DMS153 treated with DMSO at 0.1 percent for 48 hours (cell line): ENCODE measurements around the gene POTEH.
"Not testable (repeated sequence)": the region's sequence is repeated elsewhere in the genome, so short reads cannot be mapped to it uniquely, and the experiment has no call there.

ENCODE experiments used
- DNase-seq: peaks from one replicate; lab custom pipeline; 2025; ENCODE audit not compliant: unreplicated experiment; lab: John Stamatoyannopoulos, UW

The POTEH gene

DNA sequence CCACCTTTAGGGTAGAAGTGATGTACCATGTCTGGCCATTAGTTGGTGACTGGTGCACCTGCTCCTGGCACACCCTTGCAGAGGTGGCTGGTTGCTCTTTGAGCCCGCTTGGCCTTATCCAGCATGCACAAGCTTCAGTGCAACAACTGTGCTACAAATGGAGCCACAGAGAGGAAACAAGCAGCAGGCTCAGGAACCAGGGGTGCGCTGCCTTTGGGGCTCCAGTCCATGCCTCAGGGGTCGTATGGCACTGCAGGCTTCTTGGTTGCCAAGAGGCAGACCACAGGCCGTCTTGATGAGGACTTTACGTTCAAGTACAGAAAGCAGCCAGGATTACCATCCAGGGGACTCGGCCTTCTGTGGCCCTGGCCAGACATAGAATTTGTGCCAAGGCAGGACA is 44.6 kb downstream of the POTEH start:
- not testable (repeated sequence) for DNase-seq

DNA sequence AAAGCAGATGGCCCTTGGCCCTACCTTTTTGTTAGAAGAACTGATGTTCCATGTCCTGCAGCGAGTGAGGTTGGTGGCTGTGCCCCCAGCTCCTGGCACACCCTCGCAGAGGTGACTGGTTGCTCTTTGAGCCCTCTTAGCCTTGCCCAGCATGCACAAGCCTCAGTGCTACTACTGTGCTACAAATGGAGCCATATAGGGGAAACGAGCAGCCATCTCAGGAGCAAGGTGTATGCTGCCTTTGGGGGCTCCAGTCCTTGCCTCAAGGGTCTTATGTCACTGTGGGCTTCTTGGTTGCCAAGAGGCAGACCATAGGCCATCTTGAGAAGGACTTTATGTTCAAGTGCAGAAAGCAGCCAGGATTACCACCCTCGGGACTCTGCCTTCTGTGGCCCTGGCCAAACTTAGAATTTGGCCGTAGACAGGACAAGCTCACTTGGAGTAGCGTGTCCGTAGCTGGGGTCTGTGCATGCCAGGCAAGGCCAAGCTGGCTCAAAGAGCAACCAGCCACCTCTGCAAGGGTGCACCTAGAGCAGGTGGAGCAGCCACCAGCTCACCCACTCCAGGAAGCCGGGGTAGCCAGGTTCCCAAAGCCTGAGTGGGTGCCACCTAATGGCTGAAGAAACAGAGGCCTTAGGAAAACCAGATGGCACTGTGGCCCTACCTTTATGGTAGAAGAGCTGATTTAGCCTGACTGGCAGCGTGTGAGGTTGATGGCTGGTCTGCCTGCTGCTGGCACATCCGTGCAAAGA is 48.5 kb downstream of the POTEH start:
- not testable (repeated sequence) for DNase-seq

DNA sequence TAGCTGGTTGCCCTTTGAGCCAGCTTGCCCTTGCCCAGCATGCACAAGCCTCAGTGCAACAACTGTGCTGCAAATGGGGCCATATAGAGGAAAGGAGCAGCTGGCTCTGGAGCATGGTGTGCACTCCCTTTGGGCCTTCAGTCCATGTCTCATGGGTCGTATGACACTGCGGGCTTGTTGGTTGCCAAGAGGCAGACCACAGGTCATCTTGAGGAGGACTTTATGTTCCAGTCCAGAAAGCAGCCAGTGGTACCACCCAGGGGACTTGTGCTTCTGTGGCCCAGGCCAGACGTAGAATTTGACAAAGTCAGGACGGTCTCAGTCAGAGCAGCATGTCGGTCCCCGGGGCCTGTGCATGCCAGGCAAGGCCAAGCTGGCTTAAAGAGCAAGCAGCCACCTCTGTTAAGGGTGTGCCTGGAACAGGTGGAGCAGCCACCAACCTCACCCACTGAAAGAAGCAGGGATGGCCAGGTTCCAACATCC is 49.1 kb downstream of the POTEH start:
- DNase-seq, result not testable (repeated sequence)

GRCh38 chr22:15747636-15748323 is 58.0 kb downstream of the POTEH start:
- DNase-seq, result not testable (repeated sequence)

DNA sequence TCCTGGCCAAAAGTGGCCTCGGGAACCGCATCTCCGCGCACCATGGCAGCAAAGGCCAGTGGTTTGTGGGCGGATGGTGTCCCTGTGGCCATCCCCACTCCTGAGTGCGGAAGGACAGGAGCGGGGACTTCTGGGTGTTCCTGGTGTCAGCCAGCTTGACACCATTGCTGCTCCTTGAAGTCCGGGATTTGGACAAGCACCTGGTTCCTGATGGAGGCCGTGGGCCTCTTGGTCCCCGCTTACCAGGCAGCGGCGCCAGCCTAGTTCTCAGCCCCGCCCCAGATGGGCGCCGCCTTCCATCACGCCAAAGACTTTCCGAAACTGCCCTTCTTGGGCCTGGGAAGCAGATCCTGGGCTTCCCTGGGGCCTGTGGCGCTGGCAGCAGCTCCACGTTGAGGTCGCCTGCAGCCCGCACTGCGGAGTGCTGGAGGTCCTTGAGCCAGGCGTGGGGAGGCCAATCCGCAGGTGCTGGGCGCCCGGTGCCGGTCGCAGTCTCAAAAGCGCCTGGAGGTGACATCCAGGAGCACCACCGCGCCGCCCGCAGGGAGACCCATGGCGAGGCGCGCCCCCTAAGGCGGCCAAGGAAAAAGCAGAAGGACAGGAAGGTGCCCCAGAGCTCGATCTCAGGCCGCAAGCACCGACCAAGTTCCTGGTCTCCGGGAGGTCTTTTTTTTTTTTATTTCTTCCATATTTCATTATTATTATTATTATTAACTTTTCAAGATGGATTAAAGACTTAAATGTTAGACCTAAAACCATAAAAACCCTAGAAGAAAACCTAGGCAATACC is 59.5 kb downstream of the POTEH start:
- not testable (repeated sequence) for DNase-seq

DNA sequence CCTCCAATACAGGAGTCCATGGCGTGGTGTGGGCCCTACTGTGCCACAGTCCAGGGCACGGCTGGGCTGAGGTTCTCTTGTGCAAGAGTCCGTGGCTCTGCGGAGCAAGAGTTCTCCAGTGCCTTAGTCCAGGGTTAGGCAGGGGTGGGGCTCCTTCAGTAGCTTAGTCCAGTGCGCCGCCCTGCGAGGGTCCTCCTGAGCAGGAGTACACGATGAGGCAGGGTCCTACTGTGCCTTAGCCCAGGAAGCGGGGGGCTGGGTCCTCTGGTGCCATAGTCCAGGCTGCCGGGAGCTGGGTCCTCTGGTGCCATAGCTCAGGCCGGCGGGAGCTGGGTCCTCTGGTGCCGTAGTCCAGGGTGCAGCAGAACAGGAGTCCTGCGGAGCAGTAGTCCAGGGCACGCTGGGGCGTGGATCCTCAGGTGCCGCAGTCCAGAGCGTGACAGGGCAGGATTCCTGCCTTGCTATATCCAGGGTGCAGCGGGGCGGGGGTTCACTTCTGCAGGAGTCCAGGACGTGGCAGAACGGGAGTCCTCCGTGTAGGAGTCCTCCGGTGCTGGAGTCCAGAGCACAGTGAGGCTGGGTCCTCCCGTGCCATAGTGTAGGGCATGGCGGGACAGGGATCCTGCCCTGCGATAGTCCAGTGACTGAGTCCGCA is 69.7 kb downstream of the POTEH start:
- not testable (repeated sequence) for DNase-seq

DNA sequence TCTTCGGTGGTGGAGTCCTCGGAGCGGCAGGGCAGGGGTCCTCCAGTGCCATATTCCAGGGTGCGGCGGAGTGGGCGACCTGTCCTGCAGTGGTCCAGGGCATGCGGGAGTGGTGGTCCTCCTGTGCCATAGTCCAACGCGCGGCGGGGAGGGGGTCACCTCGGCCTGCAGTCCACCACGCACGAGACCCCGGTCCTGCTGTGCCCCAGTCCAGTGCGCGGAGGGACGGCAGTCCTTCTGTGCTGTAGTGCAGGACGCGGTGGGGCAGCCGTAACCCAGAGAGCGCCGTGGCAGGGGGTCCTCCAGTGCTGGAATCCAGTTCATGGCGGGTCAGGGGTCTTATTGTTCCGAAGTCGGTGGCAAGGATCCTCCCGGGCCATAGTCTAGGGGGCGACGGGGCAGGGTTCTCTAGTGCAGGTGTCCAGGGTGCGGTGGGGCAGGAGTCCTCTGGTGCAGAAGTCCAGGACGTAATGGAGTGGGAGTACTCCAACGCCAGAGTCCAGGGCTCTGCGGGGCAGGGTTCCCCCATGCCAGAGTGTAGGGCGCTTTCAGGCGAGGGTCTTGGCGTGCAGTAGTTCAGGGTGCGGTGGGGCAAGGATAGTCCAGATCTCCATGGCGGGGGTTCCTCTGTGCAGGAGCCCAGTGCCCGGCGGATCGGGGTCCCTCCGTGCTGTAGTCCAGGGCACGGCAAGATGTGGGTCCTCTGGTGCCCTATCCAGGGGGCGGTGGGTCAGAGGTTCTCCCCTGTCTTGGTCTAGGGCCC is 70.7 kb downstream of the POTEH start:
- not testable (repeated sequence) for DNase-seq

DNA sequence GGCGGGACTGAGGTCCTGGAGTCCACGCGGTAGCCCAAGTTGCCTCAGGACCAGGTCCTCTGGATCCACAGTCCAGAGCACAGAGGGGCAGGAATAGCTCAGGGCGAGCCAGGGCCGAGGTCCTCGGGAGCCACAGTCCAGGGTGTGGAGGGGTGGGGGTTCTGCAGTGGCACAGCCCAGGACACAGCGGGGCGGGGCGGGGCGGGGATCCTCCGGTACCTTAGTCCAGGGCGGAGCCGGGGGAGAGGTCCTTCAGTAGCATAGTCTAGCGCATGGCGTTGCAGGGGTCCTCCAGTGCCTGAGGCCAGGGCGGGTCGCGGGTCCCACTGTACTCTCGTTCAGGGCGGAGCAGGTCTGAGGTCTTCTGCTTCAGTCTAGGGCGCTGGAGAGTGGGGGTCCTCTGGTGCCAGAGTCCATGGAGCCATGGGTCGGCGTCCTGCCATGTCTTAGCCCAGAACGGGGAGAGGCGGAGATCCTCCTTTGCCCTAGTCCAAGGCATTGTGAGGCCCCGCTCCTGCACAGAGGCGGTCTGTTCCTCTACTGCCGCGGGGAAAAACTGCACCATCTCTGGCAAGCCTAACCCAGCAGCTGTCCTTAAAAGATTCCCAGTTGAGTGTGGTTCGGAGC is 71.4 kb downstream of the POTEH start:
- not testable (repeated sequence) for DNase-seq

- not testable (repeated sequence) for DNase-seq
Observed at GRCh38 chr22:15763559-15763958, 73.7 kb downstream of the POTEH start.
